Stimulated activated CD4-positive, alpha-beta T cell treated with anti-CD3 and anti-CD28 coated beads, Interleukin-12 subunit alpha, Interleukin-12 subunit beta, amount 100 ng/mL, for 4 hours (primary cell): ENCODE measurements around the gene SPTLC3.

Experiments
- DNase-seq: peaks from one replicate; pipeline ENCODE4 v3.0.0-alpha.2; 2020

The SPTLC3 gene

GRCh38 chr20:13034936-13035335 lies 26.2 kb downstream of the SPTLC3 start:
- no peak for DNase-seq

DNA sequence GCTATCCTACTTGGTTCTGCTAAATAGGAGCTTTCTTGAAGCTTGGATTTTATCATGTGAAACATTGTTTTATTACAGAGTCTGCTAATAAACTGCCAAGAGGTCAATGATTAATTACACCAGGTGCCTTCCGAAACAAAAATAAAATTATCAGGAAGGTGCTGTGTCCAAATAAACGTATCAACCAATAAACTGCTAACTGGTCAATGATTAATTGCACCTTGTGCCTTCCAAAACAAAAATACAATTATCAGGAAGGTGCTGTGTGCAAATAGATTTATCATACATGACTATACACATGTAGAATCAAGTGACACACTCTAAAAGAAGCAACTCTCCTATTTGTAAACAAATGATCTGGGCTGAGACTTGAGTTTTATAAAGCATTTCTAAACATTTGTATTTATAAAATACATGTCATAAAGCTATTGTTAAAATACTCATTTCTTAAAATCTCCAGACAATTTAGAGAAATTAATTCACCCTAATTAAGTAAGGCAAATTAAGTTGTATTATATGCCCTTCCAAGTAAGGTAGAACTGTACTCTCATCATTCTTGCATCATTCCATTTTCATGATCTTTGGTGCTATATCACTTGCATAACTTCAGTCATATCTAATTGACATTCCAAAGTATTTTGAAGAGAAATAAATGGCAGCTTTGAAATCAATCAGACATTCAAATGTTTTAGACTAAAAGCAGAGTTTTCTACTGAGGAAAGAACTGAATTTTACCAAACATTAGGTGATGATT lies 26.8 kb downstream of the SPTLC3 start:
- DNase-seq, result no peak

- DNase-seq, result no peak
Measured at GRCh38 chr20:13037727-13038126, 29.0 kb downstream of the SPTLC3 start.

DNA sequence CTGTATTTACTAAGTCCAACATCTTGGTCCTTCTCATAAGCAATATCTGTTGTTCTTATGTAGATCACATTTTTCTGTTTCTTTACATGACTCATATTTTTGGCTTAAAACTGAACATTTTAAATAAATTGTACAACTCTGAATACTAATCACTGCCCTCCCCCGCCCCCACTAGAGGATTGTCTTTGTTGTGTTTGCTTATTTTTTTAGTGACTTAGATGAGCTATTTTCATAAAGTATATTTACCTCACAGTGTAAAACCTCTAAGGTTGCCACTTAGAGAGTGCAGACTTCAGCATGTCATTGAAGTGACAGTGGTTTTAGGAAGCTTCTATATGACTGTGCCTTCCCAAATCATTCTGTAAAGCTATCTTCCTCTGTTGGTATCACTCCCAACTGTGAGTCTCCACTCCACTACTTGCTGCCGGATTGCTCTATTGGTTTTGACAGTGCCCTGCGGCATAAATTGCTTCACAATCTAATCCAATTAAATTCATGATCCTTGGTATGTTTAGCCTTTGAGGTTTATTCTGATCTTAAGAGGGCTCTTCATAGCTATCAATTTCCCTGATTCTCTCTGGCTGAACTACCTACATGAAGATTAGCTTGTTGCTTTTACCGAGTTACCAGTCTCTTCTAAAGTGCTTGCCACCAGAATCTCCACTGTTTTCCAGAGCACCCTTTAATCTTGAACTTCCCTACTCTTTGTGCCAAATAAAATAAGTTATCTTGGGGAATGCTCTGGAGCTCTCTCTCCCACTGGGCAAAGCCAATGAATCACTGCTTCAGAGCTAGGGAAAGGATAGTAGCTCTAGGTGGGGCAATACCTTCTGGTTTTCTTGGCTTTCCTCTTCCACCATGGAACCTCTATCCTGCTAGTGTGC lies 33.0 kb downstream of the SPTLC3 start:
- DNase-seq, result no peak

- DNase-seq, result no peak
Measured at GRCh38 chr20:13042458-13042794, 33.7 kb downstream of the SPTLC3 start.

GRCh38 chr20:13046409-13046808 lies 37.6 kb downstream of the SPTLC3 start:
- no peak for DNase-seq

- no peak for DNase-seq
Measured at GRCh38 chr20:13054011-13054410, 45.2 kb downstream of the SPTLC3 start.

GRCh38 chr20:13058666-13059389 lies 50.1 kb downstream of the SPTLC3 start:
- DNase-seq, result no peak

GRCh38 chr20:13059398-13060136 lies 50.8 kb downstream of the SPTLC3 start:
- DNase-seq, result no peak

DNA sequence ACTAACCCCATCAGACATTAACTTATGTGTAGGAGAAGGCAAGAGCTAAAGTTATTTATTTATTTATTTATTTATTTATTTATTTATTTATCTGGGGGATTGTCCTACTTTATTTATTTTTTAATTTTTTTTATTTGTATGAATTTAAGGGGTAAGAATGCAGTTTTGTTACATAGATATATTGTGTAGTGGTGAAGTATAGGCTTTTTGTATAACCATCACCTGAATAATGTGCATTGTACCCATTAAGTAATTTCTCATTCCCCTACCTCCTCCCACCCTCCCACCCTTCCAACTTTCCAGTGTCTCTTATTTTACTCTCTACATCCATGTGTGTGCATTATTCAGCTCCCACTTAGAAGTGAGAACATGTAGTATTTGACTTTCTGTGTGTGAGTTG lies 51.6 kb downstream of the SPTLC3 start:
- no peak for DNase-seq

GRCh38 chr20:13061381-13061780 lies 52.6 kb downstream of the SPTLC3 start:
- no peak for DNase-seq

GRCh38 chr20:13062789-13063188 lies 54.0 kb downstream of the SPTLC3 start:
- no peak for DNase-seq

DNA sequence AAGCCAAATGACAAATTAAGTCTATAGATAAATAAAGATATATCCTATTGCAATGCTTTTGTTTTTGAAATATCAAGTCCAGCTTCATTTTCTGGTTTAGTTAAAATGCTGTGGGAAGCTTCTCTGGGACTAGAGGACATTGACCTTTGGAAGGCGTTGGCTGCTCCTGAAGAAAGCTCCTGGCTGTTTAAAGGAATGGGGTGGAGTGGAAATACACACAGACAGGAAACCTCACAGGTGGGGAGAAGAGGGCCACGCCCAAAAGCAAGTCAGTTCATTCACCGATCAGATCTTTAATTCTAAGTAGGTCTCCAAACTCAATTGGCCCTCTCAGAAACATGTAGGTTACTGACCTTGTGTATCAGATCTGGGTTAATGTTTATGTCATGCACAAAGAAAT lies 59.6 kb downstream of the SPTLC3 start:
- no peak for DNase-seq

GRCh38 chr20:13081877-13082276 lies 73.1 kb downstream of the SPTLC3 start:
- DNase-seq, result no peak

DNA sequence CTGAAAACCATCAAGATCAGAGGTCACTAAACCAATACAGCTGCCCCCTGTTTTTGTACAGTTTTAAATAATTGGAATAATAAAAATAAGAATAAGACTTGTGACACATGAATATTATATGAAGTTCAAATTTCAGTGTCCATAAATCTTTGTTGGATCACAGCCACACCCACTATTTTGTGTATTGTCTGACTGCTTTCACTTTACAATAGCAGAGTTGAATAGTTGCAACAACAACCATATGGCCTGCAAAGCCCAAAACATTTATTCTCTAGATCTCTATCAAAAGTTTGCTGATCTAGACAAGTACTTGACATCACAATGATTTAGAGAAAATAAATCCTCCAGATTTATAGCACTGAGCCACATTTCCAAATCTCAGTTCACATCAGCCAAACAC lies 73.6 kb downstream of the SPTLC3 start:
- DNase-seq, result no peak

- DNase-seq, result no peak
Measured at GRCh38 chr20:13085275-13085674, 76.5 kb downstream of the SPTLC3 start.

- no peak for DNase-seq
Measured at GRCh38 chr20:13089950-13090469, 81.2 kb downstream of the SPTLC3 start.

DNA sequence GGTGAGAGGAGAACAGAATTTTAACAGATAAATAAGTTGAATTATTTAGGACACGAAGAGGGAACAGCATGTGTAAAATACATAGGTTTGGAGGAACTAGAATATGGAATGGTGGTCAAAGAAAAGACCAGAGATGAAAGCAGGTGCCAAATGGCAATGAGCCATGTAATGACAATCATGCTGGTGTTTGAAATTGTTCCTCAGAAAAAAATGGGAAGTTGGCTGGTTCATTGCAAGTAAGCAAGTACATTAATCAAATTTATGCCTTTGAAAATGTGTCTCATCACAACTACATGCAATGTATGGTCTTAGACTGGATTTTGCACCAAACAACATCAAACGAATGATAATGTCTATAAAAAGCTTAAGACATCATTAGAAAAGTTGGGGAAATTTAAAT lies 83.3 kb downstream of the SPTLC3 start:
- no peak for DNase-seq

DNA sequence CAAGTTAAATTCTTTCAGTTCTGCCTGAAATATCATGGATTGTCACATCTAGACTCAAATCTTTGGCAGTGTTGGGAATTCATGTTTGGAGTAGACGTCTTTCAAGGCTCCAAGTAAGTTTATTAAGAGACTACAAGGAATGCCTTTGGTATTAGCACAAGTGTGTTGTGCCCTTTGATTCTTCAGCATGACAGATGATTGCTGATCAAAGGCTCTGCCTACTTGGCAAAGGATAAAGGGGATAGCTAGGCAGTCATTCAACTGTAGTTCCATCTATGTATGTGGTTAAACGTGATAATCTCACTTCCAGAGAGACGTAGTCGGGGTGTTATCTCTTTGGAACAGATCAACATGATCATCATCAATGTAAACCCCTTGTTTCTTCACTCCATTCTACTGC lies 86.2 kb downstream of the SPTLC3 start:
- DNase-seq, result no peak

DNA sequence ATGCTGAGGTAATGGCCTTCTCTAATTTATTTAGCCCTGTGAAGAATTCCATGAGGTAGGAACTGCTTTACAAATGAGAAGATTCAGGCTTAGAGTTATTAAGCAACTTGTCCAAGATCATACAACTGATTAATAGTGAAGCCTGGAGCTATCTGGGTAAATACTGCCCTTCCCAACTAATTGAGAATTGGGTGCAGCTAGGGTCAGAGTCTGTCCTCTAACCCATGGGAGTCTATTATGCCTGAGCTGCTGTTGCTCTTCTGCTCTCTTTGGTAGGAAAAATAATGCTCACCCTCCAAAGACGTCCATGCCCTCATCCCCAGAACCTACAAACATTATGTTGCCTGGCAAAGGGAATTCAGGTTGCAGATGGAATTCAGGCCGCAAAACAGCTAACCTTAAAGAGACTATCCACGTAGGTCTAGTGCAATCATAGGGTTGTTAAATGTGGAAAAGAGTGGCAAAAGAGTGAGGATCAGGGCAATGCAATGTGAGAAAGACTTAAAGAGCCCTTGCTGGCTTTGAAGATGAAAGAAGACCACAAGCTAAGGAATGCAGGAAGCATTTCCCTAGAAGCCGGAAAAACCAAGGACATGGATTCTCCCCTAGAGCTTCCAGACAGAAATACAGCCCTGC lies 90.1 kb downstream of the SPTLC3 start:
- DNase-seq, result no peak

DNA sequence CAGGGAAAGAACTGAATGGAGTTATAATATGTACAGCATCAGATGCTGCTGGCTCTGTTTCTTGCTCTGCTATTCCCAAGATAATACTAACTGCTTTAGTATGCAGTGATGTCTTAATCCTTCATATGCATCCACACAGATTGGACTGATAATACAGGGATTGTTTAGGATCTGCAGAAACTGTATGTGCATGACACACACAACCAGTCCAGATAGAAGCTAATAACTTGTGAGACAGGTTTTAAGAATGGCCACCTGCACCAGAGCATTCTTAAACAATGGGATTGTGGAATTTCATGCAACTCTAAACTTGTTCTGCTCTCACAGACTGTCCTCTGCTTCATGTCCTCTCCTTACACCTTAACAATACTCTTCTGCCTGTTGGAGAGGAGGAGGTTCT lies 90.9 kb downstream of the SPTLC3 start:
- DNase-seq, result no peak

DNA sequence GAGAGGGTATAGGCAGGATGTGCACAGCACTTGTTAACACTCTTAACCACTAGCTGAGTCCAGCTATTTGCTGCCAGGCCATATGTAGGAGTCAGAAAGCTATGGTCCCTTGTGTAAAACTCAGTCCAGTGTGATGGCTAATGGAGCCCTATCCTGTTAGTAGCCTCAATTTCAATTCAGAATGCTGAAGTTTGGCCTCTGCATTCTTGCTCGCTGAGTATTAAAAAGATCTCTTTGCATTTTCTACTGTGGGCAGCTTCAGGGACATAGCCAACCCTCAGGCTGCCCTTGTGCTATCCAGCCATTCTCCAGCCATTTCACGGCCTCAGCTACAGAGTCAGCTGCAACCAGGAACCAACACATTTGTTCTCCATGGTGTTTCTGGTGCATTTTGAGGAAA lies 92.5 kb downstream of the SPTLC3 start:
- no peak for DNase-seq
